Measurements from ENCODE around the gene P2RX1.
"Not testable (repeated sequence)": the region's sequence is repeated elsewhere in the genome, so short reads cannot be mapped to it uniquely, and the experiment has no call there.

The P2RX1 gene

DNA sequence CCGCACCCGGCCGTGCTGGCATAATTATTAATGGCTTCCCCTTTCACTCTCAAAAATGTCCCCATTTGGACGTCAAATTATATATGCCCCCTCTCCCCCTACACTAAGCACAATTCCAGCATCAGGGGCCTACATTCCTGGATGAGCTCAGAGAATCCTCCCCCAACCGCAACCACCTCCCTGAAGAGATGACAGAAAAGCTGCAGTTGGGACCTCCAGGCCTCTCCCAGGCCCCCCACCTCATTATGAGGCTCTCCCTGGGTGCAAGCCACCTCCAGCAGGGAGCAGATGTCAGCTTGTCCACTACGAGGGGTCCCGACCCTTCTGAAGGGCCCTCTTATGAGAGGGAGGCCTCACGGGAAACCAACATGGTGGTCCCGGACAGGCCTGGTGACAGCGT lies 51.7 kb downstream of the P2RX1 start:
- Histone ChIP-seq H3K27me3 (ENCODE audit: control insufficient read depth in 1 of 2, insufficient read depth in 2 of 2, low read length in 2 of 2) (no peaks in the 10 kb centered on the region), H3K4me1 (ENCODE audit: control insufficient read depth in 1 of 2, insufficient read depth in 2 of 2, low read length in 2 of 2) (no peaks in the 10 kb centered on the region), H3K9ac (ENCODE audit: low read depth in 1 of 2, low read length in 2 of 2) (no peak overlapping the region), H3K27ac (ENCODE audit: low read depth, low read length) (no peak overlapping the region), H3K36me3 (ENCODE audit: control insufficient read depth in 1 of 2, insufficient read depth in 2 of 2, low read length in 2 of 2) (peaks cover 5 to 10% of the 10 kb centered on the region in 2 donors), H3K4me3 (ENCODE audit: low read depth in 1 of 2, low read length in 2 of 2) (no peak overlapping the region), H3K9me3 (ENCODE audit: control insufficient read depth in 1 of 2, low read length in 2 of 2) (no peaks in the 10 kb centered on the region)

DNA sequence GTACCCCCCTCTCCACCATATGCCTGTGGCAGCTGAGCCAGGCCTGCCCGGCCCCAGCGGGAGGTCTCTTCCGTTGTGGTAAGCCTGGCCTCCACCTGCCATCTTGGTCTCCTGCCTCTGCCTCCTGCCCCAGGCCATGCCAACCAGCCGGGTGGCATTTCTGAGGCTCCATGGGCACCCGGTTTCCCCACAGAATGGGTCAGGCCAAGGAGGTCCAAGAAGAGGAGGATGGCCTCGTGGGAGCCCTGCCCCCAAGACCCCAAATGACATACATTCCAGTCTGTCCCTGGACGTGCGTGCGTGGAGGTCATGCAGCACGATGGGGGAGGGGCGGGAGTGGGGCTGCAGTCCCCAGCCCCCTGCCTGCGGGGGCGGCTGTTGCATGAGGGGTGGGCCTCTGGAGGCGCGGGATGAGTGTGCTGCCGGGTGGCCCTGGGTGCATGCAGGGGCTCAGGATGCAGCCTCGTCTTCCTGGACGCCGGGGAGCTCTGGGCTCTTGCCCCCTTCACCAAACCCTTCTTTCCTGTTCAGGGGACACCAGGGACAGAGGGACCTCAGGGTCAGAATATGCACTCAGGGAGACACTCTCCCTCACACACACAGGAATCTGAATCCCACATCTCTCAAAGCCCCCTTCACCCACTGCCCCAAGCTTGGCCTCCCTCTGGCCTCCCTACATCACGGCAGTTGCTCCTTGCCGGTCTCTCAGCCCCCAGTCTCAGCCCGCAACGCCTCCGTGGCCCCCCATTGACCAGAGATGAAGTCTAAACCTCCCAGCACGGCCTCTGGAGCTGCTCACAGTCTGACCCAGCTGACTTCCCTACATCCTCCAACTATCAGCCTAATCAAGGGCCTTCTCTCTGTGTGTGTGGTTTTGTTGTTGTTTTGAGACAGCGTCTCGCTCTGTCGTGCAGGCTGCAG lies 54.2 kb downstream of the P2RX1 start:
- H3K36me3 ChIP-seq (ENCODE audit: control insufficient read depth in 1 of 2, insufficient read depth in 2 of 2, low read length in 2 of 2) = peaks cover 5 to 10% of the 10 kb centered on the region in 2 donors
- H3K27me3 ChIP-seq (ENCODE audit: control insufficient read depth in 1 of 2, insufficient read depth in 2 of 2, low read length in 2 of 2) = no peaks in the 10 kb centered on the region
- no peaks in the 10 kb centered on the region for H3K4me1 ChIP-seq (ENCODE audit: control insufficient read depth in 1 of 2, insufficient read depth in 2 of 2, low read length in 2 of 2)
- H3K9me3 ChIP-seq (ENCODE audit: control insufficient read depth in 1 of 2, low read length in 2 of 2) = no peaks in the 10 kb centered on the region
- H3K9ac ChIP-seq (ENCODE audit: low read depth in 1 of 2, low read length in 2 of 2) = no peak overlapping the region
- no peak overlapping the region for H3K4me3 ChIP-seq (ENCODE audit: low read depth in 1 of 2, low read length in 2 of 2)
- H3K27ac ChIP-seq (ENCODE audit: low read depth, low read length) = no peak overlapping the region

DNA sequence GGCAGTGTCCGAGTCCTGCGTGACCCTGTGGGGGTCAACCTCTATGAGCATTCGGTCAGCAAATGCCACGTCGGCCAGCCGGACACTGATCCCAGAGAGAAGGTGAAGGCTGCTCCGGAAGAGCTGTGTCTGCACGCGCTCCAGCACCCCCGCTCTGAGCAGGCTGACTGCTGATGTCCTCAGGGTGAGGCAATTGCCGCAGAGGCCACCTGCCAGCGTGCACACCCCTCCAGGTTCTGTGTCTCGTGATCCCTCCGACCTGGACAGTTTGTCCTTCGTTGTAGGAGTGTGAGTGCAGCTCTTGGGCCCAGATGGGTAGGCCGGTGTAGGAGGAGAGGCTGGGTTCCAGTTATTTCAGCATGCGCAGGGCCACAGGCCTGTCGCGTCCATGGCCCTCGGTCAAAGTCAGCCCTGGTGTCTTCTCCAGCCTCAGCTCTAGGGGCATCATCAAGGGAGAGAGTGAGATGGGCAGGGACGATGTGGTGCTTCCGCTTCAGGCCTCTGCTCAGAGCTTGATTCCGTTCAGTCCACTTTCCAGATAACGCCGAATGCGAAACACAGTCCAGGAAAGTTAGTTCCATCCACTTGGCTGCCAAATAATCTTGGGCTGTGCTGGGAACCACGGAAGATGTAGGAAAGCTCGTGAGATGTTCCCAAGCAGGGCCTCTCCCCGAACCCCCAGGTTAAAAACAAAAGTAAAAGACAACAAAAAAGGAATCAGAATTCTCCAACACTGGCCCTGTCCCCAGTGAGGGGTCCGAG lies 55.1 kb downstream of the P2RX1 start:
- no peak overlapping the region for H3K27ac ChIP-seq (ENCODE audit: low read depth, low read length)
- no peaks in the 10 kb centered on the region for H3K4me1 ChIP-seq (ENCODE audit: control insufficient read depth in 1 of 2, insufficient read depth in 2 of 2, low read length in 2 of 2)
- peaks cover 5 to 10% of the 10 kb centered on the region in 2 donors for H3K36me3 ChIP-seq (ENCODE audit: control insufficient read depth in 1 of 2, insufficient read depth in 2 of 2, low read length in 2 of 2)
- H3K9me3 ChIP-seq (ENCODE audit: control insufficient read depth in 1 of 2, low read length in 2 of 2) = no peaks in the 10 kb centered on the region
- H3K9ac ChIP-seq (ENCODE audit: low read depth in 1 of 2, low read length in 2 of 2) = no peak overlapping the region
- H3K4me3 ChIP-seq (ENCODE audit: low read depth in 1 of 2, low read length in 2 of 2) = no peak overlapping the region
- no peaks in the 10 kb centered on the region for H3K27me3 ChIP-seq (ENCODE audit: control insufficient read depth in 1 of 2, insufficient read depth in 2 of 2, low read length in 2 of 2)

DNA sequence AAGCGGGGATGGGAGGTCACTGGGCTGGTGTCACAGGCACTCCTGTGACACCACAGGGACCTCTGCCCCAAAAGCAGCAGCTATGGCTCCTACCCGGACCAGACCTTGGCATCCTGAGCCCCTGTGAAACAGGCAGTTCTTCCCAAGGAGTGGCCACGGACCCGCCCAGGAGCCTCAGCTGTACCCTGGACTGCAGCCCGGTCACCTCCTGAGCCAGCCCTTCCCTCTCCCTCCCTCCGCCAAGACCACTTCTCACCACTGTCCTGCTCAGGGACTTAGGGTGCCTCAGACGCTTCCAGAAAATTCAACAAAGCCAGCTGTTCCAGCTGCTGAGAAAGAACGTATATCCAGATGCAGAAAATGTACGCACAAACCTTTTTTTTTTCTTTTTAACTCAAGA lies 56.3 kb downstream of the P2RX1 start:
- Histone ChIP-seq H3K9me3 (ENCODE audit: control insufficient read depth in 1 of 2, low read length in 2 of 2) (no peaks in the 10 kb centered on the region), H3K4me3 (ENCODE audit: low read depth in 1 of 2, low read length in 2 of 2) (no peak overlapping the region), H3K4me1 (ENCODE audit: control insufficient read depth in 1 of 2, insufficient read depth in 2 of 2, low read length in 2 of 2) (no peaks in the 10 kb centered on the region), H3K36me3 (ENCODE audit: control insufficient read depth in 1 of 2, insufficient read depth in 2 of 2, low read length in 2 of 2) (peaks cover 5 to 10% of the 10 kb centered on the region in 2 donors), H3K9ac (ENCODE audit: low read depth in 1 of 2, low read length in 2 of 2) (no peak overlapping the region), H3K27me3 (ENCODE audit: control insufficient read depth in 1 of 2, insufficient read depth in 2 of 2, low read length in 2 of 2) (no peaks in the 10 kb centered on the region), H3K27ac (ENCODE audit: low read depth, low read length) (no peak overlapping the region)

DNA sequence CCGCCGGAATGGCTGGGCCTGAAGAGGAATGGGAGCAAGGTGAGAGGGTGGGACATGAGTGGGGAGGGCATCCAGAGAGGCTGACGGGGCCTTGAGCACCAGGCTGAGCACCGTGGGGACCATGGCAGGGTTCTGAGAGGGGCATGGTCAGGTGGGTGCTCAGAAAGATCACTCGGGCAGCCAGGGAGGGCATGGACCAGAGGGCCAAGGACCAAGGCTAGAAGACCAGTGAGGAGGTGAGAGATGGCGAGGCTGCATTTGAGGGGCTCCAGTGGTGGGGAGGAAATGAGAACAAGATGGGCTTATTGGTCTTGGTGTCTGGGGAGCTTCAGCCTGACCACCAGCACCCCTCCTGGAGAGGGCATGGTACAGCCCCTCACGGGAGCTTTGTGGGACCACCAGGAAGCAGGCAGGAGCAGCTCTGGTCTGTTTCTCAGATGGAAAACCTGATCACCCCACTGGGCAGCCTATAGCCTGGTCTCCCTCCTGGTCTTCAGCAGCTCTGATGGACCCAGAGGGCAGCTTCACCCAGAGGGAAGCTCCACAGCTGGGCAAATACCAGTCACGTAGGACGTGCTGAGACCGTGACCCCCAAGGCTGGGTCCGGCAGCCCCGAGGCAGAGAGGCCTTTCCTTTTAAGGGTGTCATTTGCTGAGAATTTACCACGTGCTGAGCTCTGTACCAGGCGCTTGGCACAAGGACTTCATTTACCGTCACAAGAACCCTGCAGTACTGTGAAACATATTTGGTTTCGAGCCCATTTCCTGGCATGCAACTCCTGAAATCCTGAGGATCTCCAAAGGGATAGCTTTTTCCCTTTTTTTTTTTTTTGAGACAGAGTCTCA lies 58.8 kb downstream of the P2RX1 start:
- Histone ChIP-seq H3K9ac (ENCODE audit: low read depth in 1 of 2, low read length in 2 of 2) (no peak overlapping the region), H3K27me3 (ENCODE audit: control insufficient read depth in 1 of 2, insufficient read depth in 2 of 2, low read length in 2 of 2) (no peaks in the 10 kb centered on the region), H3K9me3 (ENCODE audit: control insufficient read depth in 1 of 2, low read length in 2 of 2) (no peaks in the 10 kb centered on the region)

DNA sequence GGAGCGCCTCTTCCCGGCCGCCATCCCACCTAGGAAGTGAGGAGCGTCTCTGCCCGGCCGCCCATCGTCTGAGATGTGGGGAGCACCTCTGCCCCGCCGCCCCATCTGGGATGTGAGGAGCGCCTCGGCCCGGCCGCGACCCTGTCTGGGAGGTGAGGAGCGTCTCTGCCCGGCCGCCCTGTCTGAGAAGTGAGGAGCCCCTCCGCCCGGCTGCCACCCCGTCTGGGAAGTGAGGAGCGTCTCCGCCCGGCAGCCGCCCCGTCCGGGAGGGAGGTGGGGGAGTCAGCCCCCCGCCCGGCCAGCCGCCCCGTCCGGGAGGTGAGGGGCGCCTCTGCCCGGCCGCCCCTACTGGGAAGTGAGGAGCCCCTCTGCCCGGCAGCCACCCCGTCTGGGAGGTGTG lies 62.1 kb downstream of the P2RX1 start:
- H3K27me3 ChIP-seq (ENCODE audit: control insufficient read depth in 1 of 2, insufficient read depth in 2 of 2, low read length in 2 of 2); H3K4me1 ChIP-seq (ENCODE audit: control insufficient read depth in 1 of 2, insufficient read depth in 2 of 2, low read length in 2 of 2); H3K36me3 ChIP-seq (ENCODE audit: control insufficient read depth in 1 of 2, insufficient read depth in 2 of 2, low read length in 2 of 2); H3K4me3 ChIP-seq (ENCODE audit: low read depth in 1 of 2, low read length in 2 of 2); H3K9ac ChIP-seq (ENCODE audit: low read depth in 1 of 2, low read length in 2 of 2); H3K9me3 ChIP-seq (ENCODE audit: control insufficient read depth in 1 of 2, low read length in 2 of 2); H3K27ac ChIP-seq (ENCODE audit: low read depth, low read length): not testable (repeated sequence)

More for the DNA sequence above, 58.8 kb downstream of the P2RX1 start:
- no peak overlapping the region for H3K4me3 ChIP-seq (ENCODE audit: low read depth in 1 of 2, low read length in 2 of 2)
- no peaks in the 10 kb centered on the region for H3K4me1 ChIP-seq (ENCODE audit: control insufficient read depth in 1 of 2, insufficient read depth in 2 of 2, low read length in 2 of 2)
- no peak overlapping the region for H3K27ac ChIP-seq (ENCODE audit: low read depth, low read length)
- H3K36me3 ChIP-seq (ENCODE audit: control insufficient read depth in 1 of 2, insufficient read depth in 2 of 2, low read length in 2 of 2) = peaks cover 5 to 10% of the 10 kb centered on the region in 2 donors

DNA sequence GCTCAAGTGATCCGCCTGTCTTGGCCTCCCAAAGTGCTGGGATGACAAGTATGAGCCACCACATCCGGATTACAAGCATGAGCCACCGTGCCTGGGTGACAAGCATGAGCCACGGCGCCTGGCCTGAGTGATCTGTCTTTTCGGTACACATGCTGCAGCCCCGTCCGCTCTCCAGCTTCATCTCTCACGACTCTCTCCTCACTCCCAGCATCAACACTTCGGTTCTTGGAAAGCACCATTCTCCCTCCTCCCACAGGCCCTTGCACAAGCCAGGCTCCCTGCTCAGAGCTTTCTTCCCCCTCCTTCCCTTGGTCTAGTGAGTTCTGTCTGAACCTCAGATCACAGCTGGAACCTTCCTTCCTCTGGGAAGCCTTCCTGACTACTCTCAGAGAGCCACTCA lies 63.7 kb downstream of the P2RX1 start:
- Histone ChIP-seq H3K27ac (ENCODE audit: low read depth, low read length) (no peak overlapping the region), H3K4me1 (ENCODE audit: control insufficient read depth in 1 of 2, insufficient read depth in 2 of 2, low read length in 2 of 2) (no peaks in the 10 kb centered on the region), H3K4me3 (ENCODE audit: low read depth in 1 of 2, low read length in 2 of 2) (no peak overlapping the region), H3K36me3 (ENCODE audit: control insufficient read depth in 1 of 2, insufficient read depth in 2 of 2, low read length in 2 of 2) (no peaks in the 10 kb centered on the region), H3K27me3 (ENCODE audit: control insufficient read depth in 1 of 2, insufficient read depth in 2 of 2, low read length in 2 of 2) (no peaks in the 10 kb centered on the region), H3K9me3 (ENCODE audit: control insufficient read depth in 1 of 2, low read length in 2 of 2) (no peaks in the 10 kb centered on the region), H3K9ac (ENCODE audit: low read depth in 1 of 2, low read length in 2 of 2) (no peak overlapping the region)

DNA sequence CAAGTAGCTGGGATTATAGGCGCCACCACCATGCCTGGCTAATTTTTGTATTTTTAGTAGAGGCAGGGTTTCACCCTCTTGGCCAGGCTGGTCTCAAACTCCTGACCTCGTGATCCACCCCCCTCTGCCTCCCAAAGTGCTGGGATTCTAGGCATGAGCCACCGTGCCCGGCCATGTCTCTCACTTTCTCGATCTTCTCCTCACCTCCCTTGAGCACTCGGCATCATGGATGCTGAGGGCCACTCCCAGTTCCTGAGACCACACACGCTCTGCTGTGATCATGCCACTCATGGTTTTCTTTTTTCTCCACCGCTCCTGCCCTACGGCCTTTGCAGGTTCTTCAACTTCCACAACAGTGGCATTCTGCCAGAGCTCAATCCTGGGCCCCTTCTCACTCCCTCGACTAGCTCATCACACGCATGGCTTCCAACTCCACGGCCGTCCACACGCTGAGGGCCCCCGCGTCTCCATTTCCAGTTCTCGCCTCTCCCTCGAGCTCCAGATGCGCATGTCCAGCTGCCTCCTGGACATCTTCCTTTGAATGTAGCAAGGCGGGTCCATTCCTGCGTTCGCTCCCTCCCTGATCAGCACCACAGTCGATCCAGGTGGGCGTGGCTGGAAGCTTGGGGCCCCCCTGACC lies 64.7 kb downstream of the P2RX1 start:
- Histone ChIP-seq H3K36me3 (ENCODE audit: control insufficient read depth in 1 of 2, insufficient read depth in 2 of 2, low read length in 2 of 2) (no peaks in the 10 kb centered on the region), H3K9ac (ENCODE audit: low read depth in 1 of 2, low read length in 2 of 2) (no peak overlapping the region), H3K27me3 (ENCODE audit: control insufficient read depth in 1 of 2, insufficient read depth in 2 of 2, low read length in 2 of 2) (no peaks in the 10 kb centered on the region), H3K4me3 (ENCODE audit: low read depth in 1 of 2, low read length in 2 of 2) (no peak overlapping the region), H3K27ac (ENCODE audit: low read depth, low read length) (no peak overlapping the region), H3K9me3 (ENCODE audit: control insufficient read depth in 1 of 2, low read length in 2 of 2) (no peaks in the 10 kb centered on the region), H3K4me1 (ENCODE audit: control insufficient read depth in 1 of 2, insufficient read depth in 2 of 2, low read length in 2 of 2) (no peaks in the 10 kb centered on the region)

DNA sequence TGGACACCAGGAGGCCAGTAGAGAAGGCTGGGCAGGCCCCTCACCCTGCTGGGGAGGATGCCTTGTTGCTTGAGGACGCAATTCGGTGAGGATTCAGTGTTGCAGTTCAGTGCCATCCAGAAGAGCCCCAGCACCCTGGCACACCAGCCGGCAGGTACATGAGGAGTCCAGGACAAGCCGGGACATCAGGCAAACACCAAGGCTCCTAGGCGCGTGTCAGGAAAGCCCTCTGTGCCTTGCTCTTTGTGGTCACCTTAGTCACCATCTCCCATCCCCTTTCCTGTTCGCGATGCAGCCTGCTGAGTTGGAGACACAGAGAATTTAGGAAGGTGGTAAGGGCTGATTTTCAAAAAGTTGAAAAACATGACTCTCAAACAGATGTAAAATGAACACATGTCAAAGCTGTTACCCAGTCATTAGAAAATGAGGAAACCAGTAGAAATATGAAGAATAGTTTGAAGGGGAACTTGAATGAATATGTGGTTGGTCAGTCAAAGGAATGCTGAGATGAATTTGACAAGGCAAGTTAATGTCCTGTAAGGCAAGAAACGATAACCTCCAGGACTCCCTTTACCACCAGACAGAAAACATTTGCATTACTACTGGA lies 67.9 kb downstream of the P2RX1 start:
- Histone ChIP-seq H3K27ac (ENCODE audit: low read depth, low read length) (no peak overlapping the region), H3K36me3 (ENCODE audit: control insufficient read depth in 1 of 2, insufficient read depth in 2 of 2, low read length in 2 of 2) (peaks cover 0 to 4% of the 10 kb centered on the region in 2 donors), H3K4me3 (ENCODE audit: low read depth in 1 of 2, low read length in 2 of 2) (no peak overlapping the region), H3K9ac (ENCODE audit: low read depth in 1 of 2, low read length in 2 of 2) (no peak overlapping the region), H3K4me1 (ENCODE audit: control insufficient read depth in 1 of 2, insufficient read depth in 2 of 2, low read length in 2 of 2) (peaks cover 14 to 16% of the 10 kb centered on the region in 2 donors), H3K27me3 (ENCODE audit: control insufficient read depth in 1 of 2, insufficient read depth in 2 of 2, low read length in 2 of 2) (no peaks in the 10 kb centered on the region), H3K9me3 (ENCODE audit: control insufficient read depth in 1 of 2, low read length in 2 of 2) (no peaks in the 10 kb centered on the region)
